Measurements from ENCODE around the gene KCTD17.
"Not testable (repeated sequence)": the region's sequence is repeated elsewhere in the genome, so short reads cannot be mapped to it uniquely, and the experiment has no call there.

Gene KCTD17

DNA sequence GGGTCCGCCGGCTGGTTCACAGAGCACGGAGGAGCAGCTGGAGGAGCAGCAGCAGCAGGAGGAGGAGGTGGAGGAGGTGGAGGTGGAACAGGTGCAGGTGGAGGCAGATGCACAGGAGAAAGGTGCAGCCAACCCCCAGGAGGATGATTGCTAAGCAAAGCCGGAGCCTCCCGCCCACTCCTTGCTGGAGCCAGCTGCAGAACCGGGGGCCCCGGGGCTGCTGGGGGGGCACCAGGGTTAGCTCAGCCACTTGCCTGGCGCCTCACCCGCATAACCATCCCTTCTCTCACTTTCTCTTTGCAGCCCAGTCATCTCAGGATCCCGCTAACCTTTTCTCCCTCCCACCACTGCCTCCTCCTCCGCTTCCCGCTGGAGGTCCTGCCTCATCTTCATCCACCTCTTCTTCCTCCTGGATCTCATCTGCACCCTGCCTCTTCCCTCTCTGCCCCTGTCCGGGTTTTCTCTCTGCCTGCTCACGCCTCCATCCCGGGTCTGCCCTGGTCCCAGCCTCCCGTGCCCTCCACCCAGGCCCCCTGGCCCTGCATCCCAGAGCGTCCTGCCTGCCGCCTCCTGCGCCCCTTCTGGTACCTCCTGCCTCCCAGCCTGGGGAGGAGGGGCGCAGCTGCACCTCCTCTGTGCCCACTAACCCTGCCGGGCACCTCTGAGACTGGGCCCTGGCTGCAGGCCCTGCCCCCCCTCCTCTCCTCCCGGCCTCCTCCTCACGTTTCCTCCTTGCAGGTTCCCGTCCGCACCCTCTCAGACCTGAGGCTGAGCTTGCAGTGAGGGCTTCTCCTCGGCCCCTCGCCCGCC is 9.5 kb downstream of the KCTD17 start:
- no peak for DNase-seq (ENCODE audit: low read depth)

GRCh38 chr22:37061611-37062375 is 10.3 kb downstream of the KCTD17 start:
- DNase-seq (ENCODE audit: low read depth) = no peak

DNA sequence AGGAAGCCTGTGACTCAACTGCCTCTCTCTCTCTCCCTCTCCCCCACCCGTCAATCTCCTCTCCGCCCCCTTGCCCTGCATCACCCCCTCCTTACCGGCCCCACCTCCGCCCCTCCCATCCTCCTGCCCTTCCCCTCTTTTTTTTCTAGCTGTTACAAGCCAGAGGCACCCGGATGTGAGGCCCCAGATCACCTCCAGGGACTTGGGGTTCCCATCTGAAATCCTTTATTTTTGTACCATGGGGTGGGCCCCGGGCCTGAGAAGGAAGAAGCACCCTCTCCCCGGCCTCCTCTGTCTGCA is 10.8 kb downstream of the KCTD17 start:
- DNase-seq (ENCODE audit: low read depth) = no peak

- DNase-seq (ENCODE audit: low read depth) = no peak
Measured at GRCh38 chr22:37062702-37063381, 11.3 kb downstream of the KCTD17 start.

DNA sequence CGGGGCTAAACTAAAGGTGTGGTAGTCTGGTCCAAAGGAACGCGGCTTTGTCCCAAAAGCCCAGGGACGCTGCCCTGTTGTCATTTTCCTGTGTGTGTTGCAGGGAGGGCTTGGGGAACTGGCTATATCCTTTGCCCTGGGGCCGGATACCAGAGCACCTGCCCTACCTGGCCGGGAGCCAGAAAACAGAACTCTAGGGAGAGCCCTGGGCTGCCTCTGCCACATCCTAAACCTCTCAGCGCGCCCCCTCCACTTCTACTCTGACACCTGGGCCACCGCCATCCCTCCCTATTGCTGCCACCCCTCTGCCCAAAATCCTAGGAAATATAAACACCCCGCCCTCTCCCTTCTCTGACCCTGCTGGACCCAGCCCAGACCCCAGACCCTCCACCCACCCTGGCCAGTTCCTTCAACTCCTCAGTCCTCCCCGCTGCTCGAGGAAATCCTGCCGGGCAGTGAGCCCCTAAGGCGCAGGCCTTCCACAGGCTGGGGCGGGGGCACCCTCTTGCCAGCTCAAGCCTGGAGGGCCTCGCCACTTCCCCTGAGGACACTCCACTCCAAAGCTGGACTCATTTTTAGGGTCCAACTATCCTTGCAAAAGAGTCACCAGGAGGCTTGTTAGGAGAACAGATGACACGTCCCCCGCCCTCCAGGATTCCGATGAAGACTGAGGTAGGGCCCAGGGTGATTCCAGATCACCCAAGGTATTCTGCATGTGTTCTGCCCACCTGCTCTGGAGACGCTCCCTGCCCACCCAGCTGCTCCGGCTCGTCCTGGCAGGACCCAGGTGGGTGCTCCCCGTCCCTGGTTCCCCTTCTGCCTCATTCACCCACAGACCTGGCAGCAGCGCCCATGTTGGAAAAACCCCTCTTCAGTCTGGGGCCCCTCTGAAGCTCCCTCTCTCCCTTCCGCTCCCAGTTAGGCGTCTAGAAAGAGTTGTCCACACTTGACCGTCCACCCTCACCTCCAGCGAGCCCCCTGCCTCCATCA is 12.2 kb downstream of the KCTD17 start:
- no peak for DNase-seq (ENCODE audit: low read depth)

DNA sequence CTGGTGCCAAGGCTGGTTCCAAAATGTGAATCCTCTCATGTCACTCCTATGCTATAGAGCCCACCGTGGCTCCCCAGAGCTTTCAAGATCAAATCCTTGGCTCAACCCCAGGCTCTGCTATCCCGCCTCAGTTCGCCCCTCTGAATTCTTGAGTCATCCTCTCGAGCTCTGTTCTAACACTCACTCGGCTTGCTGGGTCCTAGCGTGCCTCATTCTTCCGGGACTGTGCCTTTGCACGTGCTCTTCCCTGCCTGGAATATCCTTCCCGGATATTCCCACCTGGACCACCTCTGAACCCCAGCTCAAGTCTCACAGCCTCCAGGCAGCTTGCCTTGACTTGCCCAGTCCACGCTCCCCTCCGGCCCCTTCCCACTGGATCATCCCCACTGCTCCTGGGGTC is 13.0 kb downstream of the KCTD17 start:
- no peak for DNase-seq (ENCODE audit: low read depth)

DNA sequence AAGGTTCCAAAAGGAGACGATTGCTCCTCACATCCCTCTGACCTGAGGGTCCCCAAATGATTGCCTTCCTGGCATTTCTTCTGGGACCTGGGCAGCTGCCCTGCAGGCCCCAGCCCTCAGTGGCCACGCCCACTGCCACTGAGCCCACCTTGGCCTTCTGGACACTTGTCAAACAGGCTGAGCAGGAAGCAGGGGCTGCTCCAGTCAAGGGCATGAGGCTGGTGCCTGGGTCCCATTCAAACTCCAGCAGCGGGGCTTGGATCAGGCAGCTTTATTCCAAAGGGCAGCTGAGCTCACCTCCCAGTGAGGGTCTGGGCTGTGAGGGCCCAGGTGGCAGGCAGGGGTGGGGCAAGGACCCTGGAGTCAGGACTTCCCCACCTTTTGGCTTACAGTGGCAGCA is 13.6 kb downstream of the KCTD17 start:
- no peak for DNase-seq (ENCODE audit: low read depth)

DNA sequence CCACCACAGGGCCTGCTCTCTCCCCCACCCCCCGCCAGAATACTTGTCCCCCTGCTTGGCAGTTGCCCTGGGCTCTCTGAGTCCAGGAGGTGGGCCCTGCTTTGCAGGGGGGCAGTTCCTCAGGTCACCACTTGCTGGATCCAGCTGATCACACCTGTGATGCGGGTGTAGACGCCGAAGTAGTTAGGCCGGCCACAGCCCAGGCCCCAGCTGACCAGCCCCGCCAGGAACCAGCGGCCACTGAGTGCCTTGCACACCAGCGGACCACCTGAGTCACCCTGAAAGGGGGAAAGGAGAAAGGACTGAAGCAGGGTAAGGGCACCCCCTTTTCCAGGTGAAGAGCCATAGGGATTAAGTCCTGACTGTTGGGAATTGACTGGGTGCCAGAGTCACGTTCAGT is 14.4 kb downstream of the KCTD17 start:
- DNase-seq (ENCODE audit: low read depth) = no peak

- DNase-seq (ENCODE audit: low read depth) = no peak
Measured at GRCh38 chr22:37067428-37067827, 15.9 kb downstream of the KCTD17 start.

DNA sequence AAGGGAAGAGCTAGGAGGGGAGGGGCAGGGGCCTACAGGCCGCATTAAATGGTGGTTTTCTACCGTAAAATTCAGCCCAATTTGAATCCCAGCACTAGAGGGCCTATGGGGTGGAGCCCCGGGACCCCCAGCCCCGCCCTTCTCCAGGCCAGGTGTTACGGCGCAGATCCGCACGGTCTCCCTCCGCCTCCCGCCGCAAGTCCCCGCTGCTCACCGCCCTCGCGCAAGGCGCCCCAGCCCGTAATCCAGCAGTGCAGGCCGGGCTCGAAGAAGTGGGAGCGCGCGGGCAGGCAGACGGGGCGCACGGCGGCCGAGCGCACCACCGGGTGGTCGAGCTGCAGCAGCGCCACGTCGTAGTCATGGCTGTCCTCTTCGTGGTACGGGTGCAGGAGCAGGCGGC is 17.3 kb downstream of the KCTD17 start:
- DNase-seq (ENCODE audit: low read depth) = no peak

- DNase-seq (ENCODE audit: low read depth) = no peak
Measured at GRCh38 chr22:37069319-37069718, 17.8 kb downstream of the KCTD17 start.

GRCh38 chr22:37069719-37070118 is 18.2 kb downstream of the KCTD17 start:
- DNase-seq (ENCODE audit: low read depth) = no peak

DNA sequence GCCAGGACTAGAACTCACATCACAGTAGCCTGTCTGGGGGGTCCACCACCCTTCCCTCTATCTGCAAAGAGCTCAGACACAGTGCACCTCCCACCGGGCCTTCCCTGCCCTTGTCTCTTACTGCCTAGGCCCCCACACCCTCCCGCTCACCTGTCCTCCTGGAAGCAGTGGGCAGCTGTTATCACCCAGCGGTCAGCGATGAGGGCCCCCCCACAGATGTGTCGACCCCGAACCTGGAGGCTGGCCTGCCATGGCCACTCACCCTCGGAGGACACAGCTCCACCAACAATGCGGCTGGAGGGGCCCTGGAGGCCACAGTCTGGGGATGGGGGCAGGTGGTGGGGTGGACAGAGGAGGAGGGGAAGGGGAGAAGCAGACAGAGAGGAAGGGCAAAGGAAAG is 18.8 kb downstream of the KCTD17 start:
- no peak for DNase-seq (ENCODE audit: low read depth)

DNA sequence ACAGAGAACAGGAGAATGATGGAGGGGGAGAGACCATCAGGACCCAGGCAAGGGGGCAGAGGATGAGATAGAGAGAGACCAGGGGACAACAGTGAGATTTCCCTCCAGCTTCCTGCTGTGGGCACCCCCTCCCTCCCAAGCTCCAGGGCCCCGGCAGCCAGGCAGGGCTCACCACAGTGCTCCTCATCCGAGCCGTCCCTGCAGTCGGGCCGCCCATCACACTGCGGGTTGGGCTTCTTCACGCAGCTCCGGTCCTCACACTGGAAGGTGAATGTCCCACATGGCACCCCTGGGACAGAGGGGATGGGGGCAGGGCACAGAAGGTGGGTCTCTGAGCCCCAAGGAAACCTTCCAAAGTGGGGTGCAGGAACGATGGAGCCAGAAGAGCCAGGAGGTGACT is 19.2 kb downstream of the KCTD17 start:
- no peak for DNase-seq (ENCODE audit: low read depth)

- DNase-seq (ENCODE audit: low read depth) = not testable (repeated sequence)
Measured at GRCh38 chr22:37071850-37072592, 20.5 kb downstream of the KCTD17 start.

DNA sequence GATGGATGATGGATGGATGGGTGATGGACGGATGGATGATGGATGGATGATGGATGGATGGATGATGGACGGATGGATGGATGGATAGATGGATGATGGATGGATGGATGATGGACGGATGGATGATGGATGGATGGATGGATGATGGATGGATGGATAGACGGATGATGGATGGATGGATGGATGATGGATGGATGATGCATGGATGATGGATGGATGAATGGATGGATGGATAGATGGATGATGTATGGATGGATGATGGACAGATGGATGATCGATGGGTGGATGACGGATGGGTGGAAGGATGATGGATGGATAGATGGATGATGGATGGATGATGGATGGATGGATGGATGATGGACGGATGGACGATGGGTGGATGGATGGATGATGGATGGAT is 21.1 kb downstream of the KCTD17 start:
- no peak for DNase-seq (ENCODE audit: low read depth)

- DNase-seq (ENCODE audit: low read depth) = no peak
Measured at GRCh38 chr22:37074537-37074936, 23.0 kb downstream of the KCTD17 start.

- DNase-seq (ENCODE audit: low read depth) = no peak
Measured at GRCh38 chr22:37075046-37075445, 23.5 kb downstream of the KCTD17 start.

- no peak for DNase-seq (ENCODE audit: low read depth)
Measured at GRCh38 chr22:37075822-37076433, 24.4 kb downstream of the KCTD17 start.

- peak; percentile 80 for DNase-seq (ENCODE audit: low read depth)
Measured at GRCh38 chr22:37077802-37078448, 26.4 kb downstream of the KCTD17 start.
